Mucosa of descending colon (tissue), 3 donors: ENCODE data around the gene APEH. TPM values are rescaled to one million over a fixed set of nuclear protein-coding genes. Genes with fewer than 3 reads are reported as not detected.
A peak's percentile ranks its signal among the peaks of the same experiment; 100 is the strongest.

Experiments used
- ATAC-seq: fragments of 200-7000 bp; cut with Tn5 transposase; one replicate; pipeline ENCODE4 v1.9.1; 2020; ENCODE audit warnings: mild to moderate bottlenecking, moderate library complexity
- DNase-seq, 3 donors: peaks; one replicate each; pipeline ENCODE4 v3.0.0-alpha.2; 2020
- H3K36me3 ChIP-seq: fragments of 200-600 bp; one replicate; pipeline ENCODE4 v1.8.0; 2021; ENCODE audit warnings: low read depth, mild to moderate bottlenecking
- H3K4me1 ChIP-seq: fragments of 200-600 bp; one replicate; pipeline ENCODE4 v1.8.0; 2021; ENCODE audit warnings: low read depth, mild to moderate bottlenecking
- H3K4me3 ChIP-seq: fragments of 200-600 bp; one replicate; pipeline ENCODE4 v1.8.0; 2021; ENCODE audit warnings: mild to moderate bottlenecking
- H3K9me3 ChIP-seq: fragments of 200-600 bp; one replicate; pipeline ENCODE4 v1.8.0; 2021; ENCODE audit warnings: mild to moderate bottlenecking
- CTCF ChIP-seq: fragments of 200-600 bp; IDR thresholded peaks from one replicate; pipeline ENCODE4 v1.8.0; 2022; ENCODE audit warnings: antibody characterized with exemption, mild to moderate bottlenecking
- intact Hi-C, 2 donors: fragments of 100-400 bp; cut with DNase I in 1 of 2; cut with micrococcal nuclease in 1 of 2; formaldehyde crosslinking; loops; one replicate each; pipeline versions ENCODE4 v1.11.0 to v1.11.1; 2022; cut with DNase I, micrococcal nuclease
- total RNA-seq, 3 donors: library from RNA; stranded (reverse); fragmentation: NEBNext Ultra II Directional in 2 of 3; extraction: Animal tissue kit (Norgen Biotek cat#: 25700) in 2 of 3; gene quantifications; one replicate each; pipeline versions ENCODE4 v1.2.1 to v1.2.4, GENCODE V29; 2021 to 2023
- donor health status: DM: no; HTN: no; CAD: no; lungs with moderate emphysema.
- donor health status: DM: no; HTN: no; CAD: no.
- donor health status: DM: no; HTN: yes; CAD: no.

The APEH gene
- total RNA-seq, 3 donors from 2014 or later = 110 to 176 (median 142) TPM

- intact Hi-C loops = no loop called here
- ATAC-seq (no peak), DNase-seq (no peak)
- Histone ChIP-seq H3K4me3 (no peak overlapping the region), H3K9me3 (no peaks in the 10 kb centered on the region), H3K36me3 (no peaks in the 10 kb centered on the region), H3K4me1 (peaks cover 25% of the 10 kb centered on the region)
- TF ChIP-seq CTCF = no peak
Measured at GRCh38 chr3:49717211-49717958, 43.2 kb downstream of the APEH start.

- H3K4me1 ChIP-seq = peaks cover 33% of the 10 kb centered on the region
- ATAC-seq = peak; percentile 1
- no peaks in the 10 kb centered on the region for H3K36me3 ChIP-seq
- DNase-seq = peak in 2 of 3 donors; percentile 54 to 71
- no peaks in the 10 kb centered on the region for H3K9me3 ChIP-seq
- TF ChIP-seq CTCF = no peak
- intact Hi-C loops = no loop called here
- no peak overlapping the region for H3K4me3 ChIP-seq
Measured at GRCh38 chr3:49717959-49718857, 44.1 kb downstream of the APEH start.

- intact Hi-C loops = no loop called here
- no peak for TF ChIP-seq CTCF
- no peaks in the 10 kb centered on the region for H3K9me3 ChIP-seq
- H3K4me3 ChIP-seq = no peak overlapping the region
- H3K4me1 ChIP-seq = peaks cover 35% of the 10 kb centered on the region
- peaks cover 1% of the 10 kb centered on the region for H3K36me3 ChIP-seq
- no peak for DNase-seq
- ATAC-seq = no peak
Measured at GRCh38 chr3:49718858-49719213, 44.7 kb downstream of the APEH start.

GRCh38 chr3:49719214-49719884, 45.2 kb downstream of the APEH start, which contains the start of gene AMIGO3:
Gene AMIGO3 (minus strand): TSS chr3:49719684. CDS start chr3:49719465, 219 bp downstream.
- peak; percentile 70 for ATAC-seq
- Histone ChIP-seq H3K9me3 (no peaks in the 10 kb centered on the region), H3K36me3 (peaks cover 5% of the 10 kb centered on the region), H3K4me3 (peak within 1 kb of the TSS; percentile 26), H3K4me1 (peaks cover 35% of the 10 kb centered on the region)
- peak; percentile 29 for TF ChIP-seq CTCF
- intact Hi-C loops = no loop called here
- DNase-seq = peak; percentile 96 to 99 (median 97)

GRCh38 chr3:49720855-49721595, 46.9 kb downstream of the APEH start:
- H3K9me3 ChIP-seq = no peaks in the 10 kb centered on the region
- intact Hi-C loops = no loop called here
- no peak for ATAC-seq
- H3K36me3 ChIP-seq = peaks cover 5% of the 10 kb centered on the region
- TF ChIP-seq CTCF = no peak
- H3K4me3 ChIP-seq = no peak overlapping the region
- DNase-seq = peak in 1 of 3 donors; percentile 32
- peaks cover 37% of the 10 kb centered on the region for H3K4me1 ChIP-seq
